ENCODE results near the gene FHIT. TPM values are rescaled to one million over a fixed set of nuclear protein-coding genes. Genes with fewer than 3 reads are reported as not detected.

The FHIT gene
- total RNA-seq, 4 donors from 2014 or later: 5.0 to 15.3 (median 8.3) TPM

GRCh38 chr3:59979542-59979941 is 1271.7 kb downstream of the FHIT start:
- no peak overlapping the region for H3K4me3 ChIP-seq (ENCODE audit: low read depth, poor library complexity, severe bottlenecking)
- WGBS, 2 donors: 94 to 96% methylated on average over 6 of the region's 6 CpGs
- DNase-seq (ENCODE audit: low spot score in 2 of 2): no peak
- no peak for TF ChIP-seq POLR2A (IDR thresholded peaks at IDR 0.05)
- TF ChIP-seq CTCF (IDR thresholded peaks at IDR 0.05): no peak
- intact Hi-C loops (cut with DNase I; ENCODE audit: low total_unique reads): no loop called here

- TF ChIP-seq CTCF (IDR thresholded peaks at IDR 0.05) (no peak), POLR2A (IDR thresholded peaks at IDR 0.05) (no peak)
- no peak overlapping the region for H3K4me3 ChIP-seq (ENCODE audit: low read depth, poor library complexity, severe bottlenecking)
- intact Hi-C loops (cut with DNase I; ENCODE audit: low total_unique reads): no loop called here
Measured at GRCh38 chr3:59978979-59979378, 1272.3 kb downstream of the FHIT start.

GRCh38 chr3:59970796-59971195 is 1280.5 kb downstream of the FHIT start:
- DNase-seq (ENCODE audit: low spot score in 2 of 2): no peak
- H3K4me3 ChIP-seq (ENCODE audit: low read depth, poor library complexity, severe bottlenecking): no peak overlapping the region
- intact Hi-C loops (cut with DNase I; ENCODE audit: low total_unique reads): no loop called here
- 67 to 69% methylated on average over 4 of the region's 4 CpGs for WGBS, 2 donors
- TF ChIP-seq CTCF (IDR thresholded peaks at IDR 0.05): no peak
- no peak for TF ChIP-seq POLR2A (IDR thresholded peaks at IDR 0.05)

More at GRCh38 chr3:59978979-59979378, 1272.3 kb downstream of the FHIT start:
- DNase-seq (ENCODE audit: low spot score in 2 of 2): no peak

- no peak overlapping the region for H3K4me3 ChIP-seq (ENCODE audit: low read depth, poor library complexity, severe bottlenecking)
- intact Hi-C loops (cut with DNase I; ENCODE audit: low total_unique reads): no loop called here
- 53 to 69% methylated on average over 6 of the region's 6 CpGs for WGBS, 2 donors
- no peak for DNase-seq (ENCODE audit: low spot score in 2 of 2)
- no peak for TF ChIP-seq CTCF (IDR thresholded peaks at IDR 0.05)
- TF ChIP-seq POLR2A (IDR thresholded peaks at IDR 0.05): no peak
Measured at GRCh38 chr3:59970376-59970775, 1280.9 kb downstream of the FHIT start.

- TF ChIP-seq POLR2A (IDR thresholded peaks at IDR 0.05): no peak
- no peak for TF ChIP-seq CTCF (IDR thresholded peaks at IDR 0.05)
- DNase-seq (ENCODE audit: low spot score in 2 of 2): no peak
- intact Hi-C loops (cut with DNase I; ENCODE audit: low total_unique reads): no loop called here
- 77 to 81% methylated on average over 5 of the region's 5 CpGs for WGBS, 2 donors
- no peak overlapping the region for H3K4me3 ChIP-seq (ENCODE audit: low read depth, poor library complexity, severe bottlenecking)
Measured at GRCh38 chr3:59968513-59969045, 1282.7 kb downstream of the FHIT start.

GRCh38 chr3:59963676-59964075 is 1287.6 kb downstream of the FHIT start:
- TF ChIP-seq POLR2A (IDR thresholded peaks at IDR 0.05) (no peak), CTCF (IDR thresholded peaks at IDR 0.05) (no peak)
- no peak overlapping the region for H3K4me3 ChIP-seq (ENCODE audit: low read depth, poor library complexity, severe bottlenecking)
- intact Hi-C loops (cut with DNase I; ENCODE audit: low total_unique reads): no loop called here
- 62 to 66% methylated on average over 4 of the region's 4 CpGs for WGBS, 2 donors
- no peak for DNase-seq (ENCODE audit: low spot score in 2 of 2)
